ENCODE measurements around the gene MUC22. TPM values are rescaled to one million over a fixed set of nuclear protein-coding genes. Genes with fewer than 3 reads are reported as not detected.
A peak's percentile ranks its signal among the peaks of the same experiment; 100 is the strongest.

MUC22 gene
- total RNA-seq, 1 donor from 2014 or later, result not detected

DNA sequence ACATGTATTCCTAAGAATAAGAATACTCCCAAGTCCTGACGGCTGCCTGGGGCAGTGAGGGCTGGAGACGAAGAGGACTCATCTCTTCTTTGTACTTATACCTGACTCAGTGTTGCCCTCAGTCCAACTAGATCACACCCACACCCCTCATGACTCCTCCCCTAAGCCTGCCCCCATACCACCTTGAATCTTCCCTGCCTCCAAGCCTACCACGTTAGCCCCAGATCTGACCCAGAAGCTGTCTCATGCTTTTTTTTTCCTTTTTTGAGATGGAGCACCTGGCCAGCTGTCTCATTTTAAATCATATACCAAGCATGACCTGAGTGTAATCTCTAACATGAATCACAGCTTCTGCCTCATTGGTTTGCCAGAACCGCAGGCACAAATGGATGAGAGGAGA, 45.2 kb downstream of the MUC22 start:
- no peaks in the 10 kb centered on the region for H3K4me1 ChIP-seq
- H3K4me3 ChIP-seq, result no peak overlapping the region
- intact Hi-C loops (cut with DNase I), result no loop called here
- H3K9me3 ChIP-seq, result no peaks in the 10 kb centered on the region
- no peak overlapping the region for H3K27ac ChIP-seq
- TF ChIP-seq, protein P1, sequence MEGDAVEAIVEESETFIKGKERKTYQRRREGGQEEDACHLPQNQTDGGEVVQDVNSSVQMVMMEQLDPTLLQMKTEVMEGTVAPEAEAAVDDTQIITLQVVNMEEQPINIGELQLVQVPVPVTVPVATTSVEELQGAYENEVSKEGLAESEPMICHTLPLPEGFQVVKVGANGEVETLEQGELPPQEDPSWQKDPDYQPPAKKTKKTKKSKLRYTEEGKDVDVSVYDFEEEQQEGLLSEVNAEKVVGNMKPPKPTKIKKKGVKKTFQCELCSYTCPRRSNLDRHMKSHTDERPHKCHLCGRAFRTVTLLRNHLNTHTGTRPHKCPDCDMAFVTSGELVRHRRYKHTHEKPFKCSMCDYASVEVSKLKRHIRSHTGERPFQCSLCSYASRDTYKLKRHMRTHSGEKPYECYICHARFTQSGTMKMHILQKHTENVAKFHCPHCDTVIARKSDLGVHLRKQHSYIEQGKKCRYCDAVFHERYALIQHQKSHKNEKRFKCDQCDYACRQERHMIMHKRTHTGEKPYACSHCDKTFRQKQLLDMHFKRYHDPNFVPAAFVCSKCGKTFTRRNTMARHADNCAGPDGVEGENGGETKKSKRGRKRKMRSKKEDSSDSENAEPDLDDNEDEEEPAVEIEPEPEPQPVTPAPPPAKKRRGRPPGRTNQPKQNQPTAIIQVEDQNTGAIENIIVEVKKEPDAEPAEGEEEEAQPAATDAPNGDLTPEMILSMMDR (IDR thresholded peaks at IDR 0.05), result no peak
- no peaks in the 10 kb centered on the region for H3K36me3 ChIP-seq
- DNase-seq (ENCODE audit: low spot score in 2 of 2), result no peak
- no peaks in the 10 kb centered on the region for H3K27me3 ChIP-seq

DNA sequence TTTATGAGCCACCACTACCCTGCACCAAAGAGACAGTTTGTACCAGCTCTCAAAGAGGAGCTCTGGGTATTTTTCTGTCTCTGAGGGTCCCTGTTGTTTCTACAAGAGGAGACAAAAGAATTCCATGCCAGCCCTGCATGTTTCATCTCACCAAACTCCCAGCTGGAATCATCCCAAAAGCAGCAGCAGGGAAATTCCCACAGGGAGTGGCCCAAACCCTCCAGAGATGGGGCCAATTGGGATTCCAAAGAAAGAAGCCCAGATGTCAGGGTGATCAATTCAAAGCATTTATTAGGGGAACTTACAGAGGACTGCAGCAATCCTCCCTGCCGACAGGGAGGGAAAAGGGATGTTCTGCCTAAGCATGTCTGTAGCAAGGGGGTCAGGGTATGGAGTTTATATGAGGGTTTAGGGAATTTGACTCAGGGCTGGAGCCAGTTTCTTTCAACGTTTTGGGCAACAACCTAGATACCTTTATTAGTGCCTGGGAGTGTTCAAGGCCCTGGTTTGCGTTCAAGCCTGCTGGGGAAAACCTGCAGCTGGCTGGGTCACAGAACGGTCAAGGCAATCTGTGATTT, 47.2 kb downstream of the MUC22 start:
- no peaks in the 10 kb centered on the region for H3K9me3 ChIP-seq
- H3K4me1 ChIP-seq, result no peaks in the 10 kb centered on the region
- H3K36me3 ChIP-seq, result no peaks in the 10 kb centered on the region
- no peak overlapping the region for H3K4me3 ChIP-seq
- intact Hi-C loops (cut with DNase I), result no loop called here
- H3K27me3 ChIP-seq, result no peaks in the 10 kb centered on the region
- no peak for DNase-seq (ENCODE audit: low spot score in 2 of 2)
- TF ChIP-seq, protein P1 (IDR thresholded peaks at IDR 0.05), result no peak
- no peak overlapping the region for H3K27ac ChIP-seq

DNA sequence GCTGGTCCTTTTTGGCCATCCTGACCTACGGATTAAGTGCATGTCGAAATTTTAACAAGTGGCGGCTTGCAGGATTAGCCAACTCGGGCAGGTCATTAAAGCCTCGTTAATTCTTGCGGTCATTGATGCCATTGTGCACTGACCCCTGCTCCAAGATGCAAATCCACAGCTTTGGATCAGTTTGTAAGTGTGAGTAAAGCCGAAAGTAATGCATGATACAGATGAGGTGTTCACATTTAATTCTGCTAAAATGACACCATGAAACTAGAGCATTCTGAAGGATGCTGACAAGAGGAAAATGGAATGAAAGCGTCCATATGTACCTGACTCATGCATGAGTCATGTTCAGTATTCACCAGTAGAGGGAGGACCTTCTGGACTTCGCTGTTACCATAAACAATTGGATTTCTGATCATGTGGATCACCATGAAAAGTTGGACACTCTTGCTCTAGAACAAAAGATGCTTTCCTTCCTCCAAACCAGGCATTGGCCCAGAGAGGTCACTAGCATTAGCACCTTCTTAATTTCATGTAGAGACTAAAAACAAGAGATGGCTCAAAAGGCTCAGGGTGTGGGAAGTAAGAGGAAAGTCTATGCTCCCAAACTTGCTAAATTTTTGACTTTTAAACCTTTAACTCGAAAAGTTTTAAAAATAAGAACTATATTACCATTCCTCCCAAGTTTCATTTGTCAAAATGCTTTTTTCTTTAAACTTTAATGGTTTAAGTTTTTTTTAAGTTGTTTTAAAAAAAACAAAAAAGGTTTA, 48.0 kb downstream of the MUC22 start:
- H3K4me3 ChIP-seq, result no peak overlapping the region
- no peak overlapping the region for H3K27ac ChIP-seq
- no peaks in the 10 kb centered on the region for H3K9me3 ChIP-seq
- H3K36me3 ChIP-seq, result no peaks in the 10 kb centered on the region
- H3K4me1 ChIP-seq, result no peaks in the 10 kb centered on the region
- TF ChIP-seq, protein P1 (IDR thresholded peaks at IDR 0.05), result peak in 1 of 3 experiments; percentile 28
- DNase-seq (ENCODE audit: low spot score in 2 of 2), result no peak
- intact Hi-C loops (cut with DNase I), result no loop called here
- H3K27me3 ChIP-seq, result no peaks in the 10 kb centered on the region

DNA sequence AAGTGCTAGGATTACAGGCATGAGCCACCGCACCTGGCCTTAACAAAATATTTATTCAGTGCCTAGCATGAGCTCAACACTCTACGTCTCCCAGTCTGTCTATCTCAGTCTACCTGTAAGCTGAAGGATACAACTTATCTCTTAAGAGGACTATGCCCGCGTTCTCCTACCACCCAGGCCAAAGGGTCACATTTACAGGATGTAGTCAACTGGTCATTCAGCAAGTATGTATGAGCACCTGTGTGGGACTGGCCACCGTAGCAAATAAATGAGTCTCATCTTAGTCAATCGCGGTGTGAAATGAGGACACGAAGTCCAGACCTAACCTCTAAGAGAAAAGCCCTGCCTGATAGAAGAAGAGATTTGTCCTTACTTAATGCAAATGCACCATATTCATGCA, 49.9 kb downstream of the MUC22 start:
- TF ChIP-seq, protein P1 (IDR thresholded peaks at IDR 0.05), result no peak
- Histone ChIP-seq H3K9me3 (no peaks in the 10 kb centered on the region), H3K36me3 (no peaks in the 10 kb centered on the region), H3K27ac (no peak overlapping the region), H3K27me3 (no peaks in the 10 kb centered on the region), H3K4me3 (no peak overlapping the region), H3K4me1 (no peaks in the 10 kb centered on the region)
- intact Hi-C loops (cut with DNase I), result no loop called here
- no peak for DNase-seq (ENCODE audit: low spot score in 2 of 2)

DNA sequence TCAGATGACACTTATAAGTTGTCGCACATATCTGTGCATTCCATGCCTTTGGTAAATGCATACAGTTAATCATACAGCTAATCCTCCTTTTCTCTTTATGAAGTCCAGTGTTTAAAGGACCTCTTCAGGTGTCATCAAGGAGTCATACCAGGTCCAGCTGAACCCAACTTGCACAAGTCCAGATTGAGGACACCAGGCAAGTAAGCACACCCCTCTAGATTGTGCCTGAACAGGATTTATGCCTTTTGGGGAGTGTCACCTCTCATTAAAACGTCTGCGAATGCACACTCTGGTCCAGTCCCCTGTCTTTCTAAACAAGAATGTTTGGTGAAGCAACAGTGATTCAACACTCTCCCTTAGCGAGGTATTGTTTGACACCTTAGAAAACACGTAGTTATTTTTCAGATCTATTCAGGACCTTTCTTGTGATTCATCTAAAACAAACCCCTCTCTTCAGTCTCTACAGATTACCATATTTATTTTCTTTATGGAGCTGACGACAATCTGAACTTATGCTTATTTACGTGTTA, 53.7 kb downstream of the MUC22 start:
- Histone ChIP-seq H3K4me1 (no peaks in the 10 kb centered on the region), H3K27me3 (no peaks in the 10 kb centered on the region), H3K36me3 (no peaks in the 10 kb centered on the region), H3K27ac (no peak overlapping the region), H3K9me3 (no peaks in the 10 kb centered on the region), H3K4me3 (no peak overlapping the region)
- no peak for DNase-seq (ENCODE audit: low spot score in 2 of 2)
- TF ChIP-seq, protein P1 (IDR thresholded peaks at IDR 0.05), result no peak
- intact Hi-C loops (cut with DNase I), result no loop called here
